Epithelial cell of esophagus (primary cell): Measurements from ENCODE around the gene MINDY1.

Source experiments
- DNase-seq: peaks from one replicate; pipeline ENCODE4 v3.0.0; 2010; ENCODE audit warnings: low read depth
- H3K4me3 ChIP-seq: 2 replicates; pipeline ENCODE4 v1.5.1; 2011; ENCODE audit warnings: mild to moderate bottlenecking, low read length, control low read depth
- CTCF ChIP-seq: IDR thresholded peaks from 2 replicates; pipeline ENCODE4 v1.5.1; 2011; ENCODE audit warnings: low read depth, mild to moderate bottlenecking, low read length, control low read depth, inconsistent platforms; ENCODE audit not compliant: insufficient read depth; ENCODE audit errors: missing control alignments

Gene MINDY1

GRCh38 chr1:151007853-151008243 is 1.1 kb upstream of the MINDY1 start:
- H3K4me3 ChIP-seq: peak overlapping the region; percentile 95
- DNase-seq: no peak
- TF ChIP-seq CTCF: no peak

- no peak for DNase-seq
- H3K4me3 ChIP-seq: peak overlapping the region; percentile 73
- TF ChIP-seq CTCF: no peak
Measured at GRCh38 chr1:151005729-151006319, 878 bp downstream of the MINDY1 start.

GRCh38 chr1:151003180-151003579 is 3.5 kb downstream of the MINDY1 start:
- DNase-seq: no peak
- no peak overlapping the region for H3K4me3 ChIP-seq

GRCh38 chr1:151002611-151003010 is 4.1 kb downstream of the MINDY1 start:
- H3K4me3 ChIP-seq: no peak overlapping the region
- no peak for TF ChIP-seq CTCF
- DNase-seq: no peak

More at GRCh38 chr1:151003180-151003579, 3.5 kb downstream of the MINDY1 start:
- TF ChIP-seq CTCF: no peak

GRCh38 chr1:151002051-151002450 is 4.7 kb downstream of the MINDY1 start:
- no peak for TF ChIP-seq CTCF

GRCh38 chr1:151001602-151002001 is 5.1 kb downstream of the MINDY1 start:
- no peak for TF ChIP-seq CTCF
- peak; percentile 67 for DNase-seq
- H3K4me3 ChIP-seq: no peak overlapping the region

More at GRCh38 chr1:151002051-151002450, 4.7 kb downstream of the MINDY1 start:
- no peak for DNase-seq
- H3K4me3 ChIP-seq: no peak overlapping the region

- no peak for TF ChIP-seq CTCF
- no peak for DNase-seq
- H3K4me3 ChIP-seq: no peak overlapping the region
Measured at GRCh38 chr1:151000408-151000807, 6.3 kb downstream of the MINDY1 start.
